ENCODE measurements around the gene CLDN5.

Gene CLDN5, protein sequence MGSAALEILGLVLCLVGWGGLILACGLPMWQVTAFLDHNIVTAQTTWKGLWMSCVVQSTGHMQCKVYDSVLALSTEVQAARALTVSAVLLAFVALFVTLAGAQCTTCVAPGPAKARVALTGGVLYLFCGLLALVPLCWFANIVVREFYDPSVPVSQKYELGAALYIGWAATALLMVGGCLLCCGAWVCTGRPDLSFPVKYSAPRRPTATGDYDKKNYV

DNA sequence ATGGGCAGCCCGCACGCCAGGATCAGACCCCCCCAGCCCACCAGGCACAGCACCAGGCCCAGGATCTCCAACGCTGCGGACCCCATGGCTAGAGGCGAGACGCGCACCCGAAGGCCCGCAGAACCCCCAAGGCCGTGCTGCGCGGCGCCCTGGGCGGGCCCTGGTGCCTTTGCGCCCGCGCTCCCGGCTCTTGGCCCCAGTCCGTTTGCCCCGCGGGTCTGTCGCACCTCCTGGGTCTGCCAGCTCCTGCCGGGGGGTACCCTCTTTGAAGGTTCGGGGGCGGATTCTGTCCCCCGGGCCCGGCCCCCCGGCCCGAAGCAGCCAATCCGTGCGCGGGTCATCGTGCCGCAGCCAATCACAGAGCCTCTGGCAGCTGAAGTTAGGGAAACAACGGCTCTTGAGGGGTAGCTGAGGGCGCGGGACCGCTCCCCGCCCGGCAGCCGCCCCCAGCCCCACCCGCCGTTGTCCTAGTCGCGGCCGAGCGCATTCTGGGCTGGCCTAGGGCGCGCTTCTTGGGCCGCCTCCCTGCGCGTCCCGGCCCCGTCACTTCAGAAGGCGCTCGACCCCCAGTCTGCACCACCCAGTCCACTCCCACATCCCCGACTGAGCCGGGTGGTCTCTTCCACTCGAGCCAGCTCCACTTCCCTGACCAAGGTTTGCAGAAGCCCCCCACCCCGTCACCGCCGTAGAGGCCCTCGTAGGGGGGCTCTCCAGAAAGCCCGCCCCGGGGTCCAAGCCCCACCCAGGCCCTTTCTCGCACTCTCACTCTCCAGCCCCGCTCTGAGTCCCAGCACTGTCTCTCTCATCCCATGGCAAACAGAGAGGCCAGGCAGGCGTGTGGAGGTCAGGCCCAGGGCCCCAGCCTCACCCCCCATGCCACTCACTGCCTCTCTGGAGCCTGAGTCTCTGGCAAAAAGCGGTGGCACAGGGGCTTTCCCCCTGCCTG, at the start of gene CLDN5:
Gene CLDN5, minus strand, starts transcription at position 241 of the 946 bp plus-strand sequence. Its CDS starts 155 bp downstream, at position 86.
- ChIA-PET CTCF (no interaction called here), POLR2A (no interaction called here)
- TF ChIP-seq, protein P1, sequence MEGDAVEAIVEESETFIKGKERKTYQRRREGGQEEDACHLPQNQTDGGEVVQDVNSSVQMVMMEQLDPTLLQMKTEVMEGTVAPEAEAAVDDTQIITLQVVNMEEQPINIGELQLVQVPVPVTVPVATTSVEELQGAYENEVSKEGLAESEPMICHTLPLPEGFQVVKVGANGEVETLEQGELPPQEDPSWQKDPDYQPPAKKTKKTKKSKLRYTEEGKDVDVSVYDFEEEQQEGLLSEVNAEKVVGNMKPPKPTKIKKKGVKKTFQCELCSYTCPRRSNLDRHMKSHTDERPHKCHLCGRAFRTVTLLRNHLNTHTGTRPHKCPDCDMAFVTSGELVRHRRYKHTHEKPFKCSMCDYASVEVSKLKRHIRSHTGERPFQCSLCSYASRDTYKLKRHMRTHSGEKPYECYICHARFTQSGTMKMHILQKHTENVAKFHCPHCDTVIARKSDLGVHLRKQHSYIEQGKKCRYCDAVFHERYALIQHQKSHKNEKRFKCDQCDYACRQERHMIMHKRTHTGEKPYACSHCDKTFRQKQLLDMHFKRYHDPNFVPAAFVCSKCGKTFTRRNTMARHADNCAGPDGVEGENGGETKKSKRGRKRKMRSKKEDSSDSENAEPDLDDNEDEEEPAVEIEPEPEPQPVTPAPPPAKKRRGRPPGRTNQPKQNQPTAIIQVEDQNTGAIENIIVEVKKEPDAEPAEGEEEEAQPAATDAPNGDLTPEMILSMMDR (IDR thresholded peaks at IDR 0.05; ENCODE audit: control extremely low read depth, extremely low read depth, low read depth, missing control alignments): no peak
- DNase-seq (ENCODE audit: extremely low spot score): peak; percentile 34

DNA sequence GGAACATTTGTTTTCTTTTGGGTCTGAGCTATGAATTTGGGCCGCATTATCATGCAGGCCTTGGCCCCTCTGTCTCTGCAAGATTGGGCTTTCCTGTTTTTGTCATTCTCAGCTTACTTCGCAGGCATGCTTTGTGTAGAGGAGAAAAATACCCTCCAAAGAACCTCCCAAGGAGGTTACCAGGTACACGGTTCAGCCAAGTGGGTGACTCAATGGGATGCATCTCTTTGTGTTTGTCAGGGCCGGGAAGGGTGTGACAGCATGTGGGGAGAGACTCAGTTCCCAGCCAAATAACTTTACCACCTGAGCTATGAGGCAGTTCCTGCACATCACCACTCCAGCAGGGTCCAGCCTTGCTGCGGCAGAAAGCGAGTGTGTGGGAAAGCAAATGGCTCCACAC, 47.8 kb upstream of the CLDN5 start:
- TF ChIP-seq, protein P1 (IDR thresholded peaks at IDR 0.05; ENCODE audit: control extremely low read depth, extremely low read depth, low read depth, missing control alignments): no peak
- ChIA-PET POLR2A (no interaction called here), CTCF (no interaction called here)
- no peak for DNase-seq (ENCODE audit: extremely low spot score)

DNA sequence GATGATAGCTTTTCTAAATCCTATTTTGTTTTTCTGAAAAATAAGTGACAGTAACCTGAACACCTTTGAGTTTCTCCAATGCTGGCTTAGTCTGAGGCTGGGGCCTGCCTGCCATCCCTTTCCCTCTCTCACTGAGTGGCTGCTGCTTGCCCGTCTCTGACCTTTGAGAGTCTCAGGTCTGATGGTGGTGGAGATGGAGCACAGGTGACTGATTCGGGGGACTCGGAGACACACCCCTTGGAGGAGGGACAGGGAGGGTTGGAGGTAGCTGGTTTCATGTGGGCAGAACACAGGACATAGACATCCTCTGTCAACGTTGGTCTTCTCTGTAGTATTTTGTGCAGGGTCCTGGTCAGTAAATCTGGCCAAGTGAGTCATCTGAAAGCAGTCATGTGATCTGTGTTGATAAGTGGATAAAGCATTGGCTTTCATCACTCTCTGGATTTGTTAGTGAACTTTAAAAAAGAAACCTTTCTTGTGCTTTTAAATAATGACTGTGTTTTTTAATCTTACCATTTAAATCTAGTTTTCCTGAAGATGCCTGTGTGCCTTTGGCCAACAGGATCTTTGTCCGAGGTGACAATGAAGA, 47.1 kb upstream of the CLDN5 start:
- POLR2A ChIA-PET: no interaction called here
- TF ChIP-seq, protein P1 (IDR thresholded peaks at IDR 0.05; ENCODE audit: control extremely low read depth, extremely low read depth, low read depth, missing control alignments): no peak
- no peak for DNase-seq (ENCODE audit: extremely low spot score)
- CTCF ChIA-PET: interaction anchor here (0.8 kb wide), 1 partner anchor 19 kb away, joined by 3 read pairs; no protein-coding TSS in a partner anchor

DNA sequence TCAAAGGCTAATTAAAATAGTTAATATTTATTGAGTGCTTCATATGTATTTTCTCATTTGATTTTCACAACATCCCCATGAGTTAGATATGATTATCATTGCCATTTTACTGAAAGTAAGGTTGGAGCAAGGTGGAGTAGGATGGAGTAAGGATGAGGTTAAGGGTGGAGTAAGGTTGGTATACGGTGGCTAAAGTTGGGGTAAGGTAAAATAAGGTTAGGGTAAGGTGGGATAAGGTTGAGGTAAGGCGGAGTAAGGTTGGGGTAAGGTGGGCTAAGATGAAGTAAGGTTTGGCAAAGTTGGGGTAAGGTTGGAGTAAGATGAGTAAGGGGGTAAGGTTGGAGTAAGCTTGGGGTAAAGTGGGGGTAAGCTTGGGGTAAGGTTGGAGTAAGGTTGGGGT, 45.8 kb upstream of the CLDN5 start:
- DNase-seq (ENCODE audit: extremely low spot score): no peak
- POLR2A ChIA-PET: no interaction called here
- TF ChIP-seq, protein P1 (IDR thresholded peaks at IDR 0.05; ENCODE audit: control extremely low read depth, extremely low read depth, low read depth, missing control alignments): no peak
- CTCF ChIA-PET: interaction anchor here (1.3 kb wide), 1 partner anchor 13 kb away, joined by 4 read pairs; no protein-coding TSS in a partner anchor

DNA sequence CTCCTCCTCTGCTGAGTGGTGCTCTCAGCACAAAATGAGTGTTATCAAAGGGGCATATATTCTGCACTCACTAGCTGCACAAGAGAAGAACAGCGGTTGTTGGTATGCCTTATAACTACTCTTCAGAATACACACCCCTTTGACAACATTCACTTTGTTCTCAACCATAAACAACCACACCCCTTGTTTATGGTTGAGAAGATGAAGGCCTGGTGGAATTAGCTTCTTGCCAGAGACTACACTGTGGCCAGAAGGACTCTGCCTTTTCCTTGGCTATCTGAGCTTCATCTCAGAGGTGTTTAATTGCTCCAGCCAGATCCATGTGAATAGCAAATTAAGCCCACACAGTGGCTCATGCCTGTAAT, 45.0 kb upstream of the CLDN5 start:
- TF ChIP-seq, protein P1 (IDR thresholded peaks at IDR 0.05; ENCODE audit: control extremely low read depth, extremely low read depth, low read depth, missing control alignments): no peak
- CTCF ChIA-PET: interaction anchor here (0.7 to 1.3 kb wide), 2 partner anchors 14 to 61 kb away, joined by 3 to 4 read pairs; no protein-coding TSS in a partner anchor
- DNase-seq (ENCODE audit: extremely low spot score): no peak
- POLR2A ChIA-PET: no interaction called here
